22Rv1 (cell line): ENCODE data around the gene GCNA.

Experiments used
- ZFX ChIP-seq: fragments of 450-650 bp; IDR thresholded peaks from 2 replicates; pipeline ENCODE4 v1.6.1; 2017; ENCODE audit warnings: antibody characterized with exemption, borderline replicate concordance
- TF ChIP-seq, protein P1 (sequence below): fragments of 450-650 bp; IDR thresholded peaks from 2 replicates; pipeline ENCODE4 v1.5.1; 2017; ENCODE audit warnings: mild to moderate bottlenecking

DNA sequence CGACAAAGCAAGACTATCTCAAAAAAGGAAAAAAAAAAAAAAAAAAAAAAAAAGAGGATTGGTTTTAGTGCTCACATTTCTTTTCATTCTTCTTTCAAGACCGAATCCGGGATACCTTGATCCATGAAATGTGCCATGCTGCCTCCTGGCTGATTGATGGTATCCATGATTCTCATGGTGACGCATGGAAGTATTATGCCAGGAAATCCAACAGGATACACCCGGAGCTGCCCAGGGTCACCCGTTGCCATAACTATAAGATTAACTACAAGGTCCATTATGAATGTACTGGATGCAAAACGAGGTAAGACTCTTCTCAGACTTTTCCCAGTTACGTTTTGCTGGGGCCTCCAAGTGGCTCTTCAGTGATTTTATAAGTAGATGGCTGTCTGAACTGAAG, 34.0 kb downstream of the GCNA start:
- TF ChIP-seq, protein P1, sequence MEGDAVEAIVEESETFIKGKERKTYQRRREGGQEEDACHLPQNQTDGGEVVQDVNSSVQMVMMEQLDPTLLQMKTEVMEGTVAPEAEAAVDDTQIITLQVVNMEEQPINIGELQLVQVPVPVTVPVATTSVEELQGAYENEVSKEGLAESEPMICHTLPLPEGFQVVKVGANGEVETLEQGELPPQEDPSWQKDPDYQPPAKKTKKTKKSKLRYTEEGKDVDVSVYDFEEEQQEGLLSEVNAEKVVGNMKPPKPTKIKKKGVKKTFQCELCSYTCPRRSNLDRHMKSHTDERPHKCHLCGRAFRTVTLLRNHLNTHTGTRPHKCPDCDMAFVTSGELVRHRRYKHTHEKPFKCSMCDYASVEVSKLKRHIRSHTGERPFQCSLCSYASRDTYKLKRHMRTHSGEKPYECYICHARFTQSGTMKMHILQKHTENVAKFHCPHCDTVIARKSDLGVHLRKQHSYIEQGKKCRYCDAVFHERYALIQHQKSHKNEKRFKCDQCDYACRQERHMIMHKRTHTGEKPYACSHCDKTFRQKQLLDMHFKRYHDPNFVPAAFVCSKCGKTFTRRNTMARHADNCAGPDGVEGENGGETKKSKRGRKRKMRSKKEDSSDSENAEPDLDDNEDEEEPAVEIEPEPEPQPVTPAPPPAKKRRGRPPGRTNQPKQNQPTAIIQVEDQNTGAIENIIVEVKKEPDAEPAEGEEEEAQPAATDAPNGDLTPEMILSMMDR = no peak
- no peak for TF ChIP-seq ZFX
